Peyer's patch (tissue), 4 donors: Measurements from ENCODE around the gene CCT2.

ENCODE experiments used
- CTCF ChIP-seq, 6 experiments: fragments of 450-650 bp in 4 of 6; fragments of 200-600 bp in 2 of 6; sonication (generic) in 1 of 6; IDR thresholded peaks; one replicate each; pipeline ENCODE4 v1.5.1; 2017 to 2019; ENCODE audit warnings: antibody characterized with exemption in 6 of 6, mild to moderate bottlenecking in 3 of 6, moderate library complexity in 1 of 6
- POLR2A ChIP-seq, 2 donors: fragments of 450-650 bp; IDR thresholded peaks; one replicate each; pipeline ENCODE4 v1.5.1; 2017; ENCODE audit warnings: antibody characterized with exemption in 2 of 2, mild to moderate bottlenecking in 2 of 2, moderate library complexity in 2 of 2

DNA sequence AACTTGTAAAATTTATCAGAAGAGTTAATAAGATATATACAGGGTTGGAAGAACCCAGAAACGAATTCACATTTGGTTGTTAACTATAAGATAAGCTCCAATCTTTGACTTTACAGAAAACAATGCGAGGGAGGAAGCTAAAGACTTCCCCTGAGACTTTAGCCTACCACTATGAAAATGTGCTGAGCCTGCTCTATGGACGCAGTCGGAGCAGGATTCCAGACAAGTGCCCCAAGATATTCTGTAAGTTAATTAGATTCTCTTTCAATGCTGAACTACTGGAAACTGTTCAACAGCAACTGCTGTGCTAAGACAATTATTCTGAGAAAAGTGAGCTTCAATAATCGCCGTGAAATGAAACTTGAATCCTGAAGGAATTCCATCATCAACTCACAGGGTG lies 33.8 kb downstream of the CCT2 start:
- no peak for TF ChIP-seq CTCF (IDR thresholded peaks at IDR 0.05)
- TF ChIP-seq POLR2A (IDR thresholded peaks at IDR 0.05) = no peak
